Measurements from ENCODE around the gene PTPRC. TPM values are rescaled to one million over a fixed set of nuclear protein-coding genes. Genes with fewer than 3 reads are reported as not detected.

Gene PTPRC
- total RNA-seq, 1 donor from 2014 or later, result 0.29 TPM

GRCh38 chr1:198747127-198747526 is 108.3 kb downstream of the PTPRC start:
- no peak overlapping the region for H3K4me3 ChIP-seq (ENCODE audit: low read depth, low read length)
- H3K36me3 ChIP-seq (ENCODE audit: control insufficient read depth, insufficient read depth, low read length), result no peaks in the 10 kb centered on the region
- no peak for TF ChIP-seq CTCF (IDR thresholded peaks at IDR 0.05; ENCODE audit: insufficient read depth, low read length, poor library complexity, severe bottlenecking)

GRCh38 chr1:198749279-198749678 is 110.4 kb downstream of the PTPRC start:
- TF ChIP-seq CTCF (IDR thresholded peaks at IDR 0.05; ENCODE audit: insufficient read depth, low read length, poor library complexity, severe bottlenecking), result no peak
- DNase-seq (ENCODE audit: low read depth), result no peak
- Histone ChIP-seq H3K36me3 (ENCODE audit: control insufficient read depth, insufficient read depth, low read length) (no peaks in the 10 kb centered on the region), H3K4me3 (ENCODE audit: low read depth, low read length) (no peak overlapping the region), H3K27me3 (ENCODE audit: control insufficient read depth, insufficient read depth, low read length) (no peaks in the 10 kb centered on the region)

More at GRCh38 chr1:198747127-198747526, 108.3 kb downstream of the PTPRC start:
- H3K27me3 ChIP-seq (ENCODE audit: control insufficient read depth, insufficient read depth, low read length), result no peaks in the 10 kb centered on the region
- DNase-seq (ENCODE audit: low read depth), result no peak

DNA sequence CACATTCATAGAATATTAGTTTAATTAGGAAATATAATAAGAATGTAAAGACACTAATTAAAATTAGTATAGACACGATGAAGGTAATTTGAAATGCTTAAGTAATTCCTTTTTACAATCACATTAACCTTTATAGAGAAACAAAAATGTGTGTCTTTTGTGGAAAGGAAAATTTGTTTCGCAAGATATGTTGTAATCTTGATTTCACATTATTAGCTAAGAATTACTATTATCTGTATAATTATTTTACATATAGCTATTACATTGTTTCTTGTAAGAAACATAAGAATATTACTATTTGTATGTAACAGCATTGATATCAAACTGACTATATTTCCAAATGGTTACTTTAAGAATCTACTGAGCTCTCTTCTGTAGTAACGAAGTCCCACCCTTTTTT is 111.2 kb downstream of the PTPRC start:
- no peaks in the 10 kb centered on the region for H3K27me3 ChIP-seq (ENCODE audit: control insufficient read depth, insufficient read depth, low read length)
- H3K4me3 ChIP-seq (ENCODE audit: low read depth, low read length), result no peak overlapping the region
- no peak for DNase-seq (ENCODE audit: low read depth)
- H3K36me3 ChIP-seq (ENCODE audit: control insufficient read depth, insufficient read depth, low read length), result no peaks in the 10 kb centered on the region
- TF ChIP-seq CTCF (IDR thresholded peaks at IDR 0.05; ENCODE audit: insufficient read depth, low read length, poor library complexity, severe bottlenecking), result no peak

GRCh38 chr1:198751741-198752140 is 112.9 kb downstream of the PTPRC start:
- Histone ChIP-seq H3K36me3 (ENCODE audit: control insufficient read depth, insufficient read depth, low read length) (no peaks in the 10 kb centered on the region), H3K4me3 (ENCODE audit: low read depth, low read length) (no peak overlapping the region), H3K27me3 (ENCODE audit: control insufficient read depth, insufficient read depth, low read length) (no peaks in the 10 kb centered on the region)
- TF ChIP-seq CTCF (IDR thresholded peaks at IDR 0.05; ENCODE audit: insufficient read depth, low read length, poor library complexity, severe bottlenecking), result no peak
- DNase-seq (ENCODE audit: low read depth), result no peak

GRCh38 chr1:198754670-198755069 is 115.8 kb downstream of the PTPRC start:
- DNase-seq (ENCODE audit: low read depth), result no peak
- no peaks in the 10 kb centered on the region for H3K27me3 ChIP-seq (ENCODE audit: control insufficient read depth, insufficient read depth, low read length)
- no peak overlapping the region for H3K4me3 ChIP-seq (ENCODE audit: low read depth, low read length)
- no peaks in the 10 kb centered on the region for H3K36me3 ChIP-seq (ENCODE audit: control insufficient read depth, insufficient read depth, low read length)
- TF ChIP-seq CTCF (IDR thresholded peaks at IDR 0.05; ENCODE audit: insufficient read depth, low read length, poor library complexity, severe bottlenecking), result no peak

DNA sequence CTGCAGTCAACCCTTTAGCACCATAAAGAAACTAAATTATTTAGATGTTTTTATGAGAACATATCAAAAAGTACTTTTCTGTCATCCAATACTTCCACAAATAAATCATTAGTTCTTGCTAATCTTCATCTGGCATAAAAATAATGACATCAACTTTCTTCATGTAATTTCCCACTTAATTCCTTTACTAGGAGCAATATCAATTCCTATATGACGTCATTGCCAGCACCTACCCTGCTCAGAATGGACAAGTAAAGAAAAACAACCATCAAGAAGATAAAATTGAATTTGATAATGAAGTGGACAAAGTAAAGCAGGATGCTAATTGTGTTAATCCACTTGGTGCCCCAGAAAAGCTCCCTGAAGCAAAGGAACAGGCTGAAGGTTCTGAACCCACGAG is 116.9 kb downstream of the PTPRC start:
- no peak for TF ChIP-seq CTCF (IDR thresholded peaks at IDR 0.05; ENCODE audit: insufficient read depth, low read length, poor library complexity, severe bottlenecking)
- H3K36me3 ChIP-seq (ENCODE audit: control insufficient read depth, insufficient read depth, low read length), result no peaks in the 10 kb centered on the region

More for the DNA sequence above, 116.9 kb downstream of the PTPRC start:
- Histone ChIP-seq H3K4me3 (ENCODE audit: low read depth, low read length) (no peak overlapping the region), H3K27me3 (ENCODE audit: control insufficient read depth, insufficient read depth, low read length) (no peaks in the 10 kb centered on the region)
- no peak for DNase-seq (ENCODE audit: low read depth)
